Activated CD4-positive, alpha-beta T cell treated with anti-CD3 and anti-CD28 coated beads, Interleukin-10, Interleukin-2, amounts not matched to agents 100 ng/mL and 50 ng/mL, durations not matched to agents 16 hours and 8 hours (primary cell): Measurements from ENCODE around the gene SLC37A2.

ENCODE experiments used
- DNase-seq: peaks from one replicate; pipeline ENCODE4 v3.0.0-alpha.2; 2020

Gene SLC37A2

DNA sequence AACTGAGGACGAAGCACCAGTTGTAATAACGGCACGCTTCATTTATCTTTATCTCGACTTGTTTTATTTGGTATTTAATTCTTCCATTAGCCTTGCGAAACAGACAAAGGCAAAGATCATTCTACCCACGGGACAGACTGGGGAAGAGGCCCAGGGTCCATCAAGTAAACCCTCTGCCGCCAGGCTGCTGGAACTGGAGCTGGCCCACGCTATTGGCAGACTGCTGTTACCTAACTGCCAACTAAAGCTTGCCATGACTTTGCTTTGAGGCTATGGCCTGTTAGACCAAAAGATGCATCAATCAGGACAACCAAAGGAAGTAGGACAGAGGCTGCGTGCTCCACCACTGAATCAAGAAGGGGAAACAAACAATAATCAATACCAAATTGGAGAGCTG, 49.1 kb downstream of the SLC37A2 start:
- DNase-seq = no peak

DNA sequence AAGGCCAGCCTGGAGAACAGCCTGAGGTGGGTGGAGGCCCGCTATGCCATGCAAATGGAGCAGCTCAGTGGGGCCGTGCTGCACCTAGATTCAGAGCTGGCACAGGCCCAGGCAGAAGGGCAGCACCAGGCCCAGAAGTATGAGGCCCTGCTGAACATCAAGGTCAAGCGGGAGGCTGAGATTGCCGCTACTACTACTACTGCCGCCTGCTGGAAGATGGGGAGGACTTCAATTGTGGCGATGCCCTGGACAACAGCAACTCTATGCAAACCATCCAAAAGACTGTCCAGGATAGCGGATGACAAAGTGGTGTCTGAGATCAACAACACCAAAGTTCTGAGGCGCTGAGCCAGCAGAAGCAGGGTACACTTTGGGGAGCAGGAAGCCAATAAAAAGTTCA, 51.4 kb downstream of the SLC37A2 start:
- peak; percentile 4 for DNase-seq

- DNase-seq = no peak
Observed at GRCh38 chr11:125117429-125117828, 54.3 kb downstream of the SLC37A2 start.

DNA sequence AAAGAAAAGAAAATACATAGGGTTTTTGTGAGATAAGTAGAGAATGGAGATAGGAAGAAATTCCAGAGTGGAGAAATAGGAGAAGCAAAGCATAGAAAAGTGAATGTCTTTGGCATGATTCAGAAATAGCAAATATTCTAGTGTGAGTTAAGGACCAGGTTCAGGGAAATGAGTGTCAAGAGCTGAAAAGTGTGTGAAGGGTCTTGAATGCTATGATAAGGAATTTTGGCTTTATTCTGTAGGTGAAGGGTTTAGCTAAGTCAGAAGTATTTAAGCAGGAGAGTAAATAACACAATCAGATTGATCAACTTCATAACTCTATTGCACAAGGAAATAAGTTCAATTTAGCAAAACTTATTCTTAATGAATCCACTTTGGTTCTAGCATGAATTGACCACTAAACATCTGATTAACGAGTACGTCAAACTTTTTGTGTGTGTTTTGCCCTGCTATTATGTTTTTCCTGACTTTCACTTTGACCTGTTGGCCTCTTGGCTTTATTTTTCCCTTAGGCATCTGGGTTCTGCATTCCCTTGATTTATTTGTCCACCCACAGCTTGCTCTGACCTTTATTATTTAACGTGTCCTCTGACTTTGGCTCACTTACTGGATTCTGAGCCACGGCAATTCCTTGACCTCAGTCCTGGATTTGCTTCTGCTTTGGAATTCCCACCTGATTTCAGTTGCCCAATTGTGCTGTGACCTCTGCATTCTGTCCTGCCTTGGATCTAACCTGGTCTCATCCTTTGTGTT, 60.3 kb downstream of the SLC37A2 start:
- DNase-seq = no peak

DNA sequence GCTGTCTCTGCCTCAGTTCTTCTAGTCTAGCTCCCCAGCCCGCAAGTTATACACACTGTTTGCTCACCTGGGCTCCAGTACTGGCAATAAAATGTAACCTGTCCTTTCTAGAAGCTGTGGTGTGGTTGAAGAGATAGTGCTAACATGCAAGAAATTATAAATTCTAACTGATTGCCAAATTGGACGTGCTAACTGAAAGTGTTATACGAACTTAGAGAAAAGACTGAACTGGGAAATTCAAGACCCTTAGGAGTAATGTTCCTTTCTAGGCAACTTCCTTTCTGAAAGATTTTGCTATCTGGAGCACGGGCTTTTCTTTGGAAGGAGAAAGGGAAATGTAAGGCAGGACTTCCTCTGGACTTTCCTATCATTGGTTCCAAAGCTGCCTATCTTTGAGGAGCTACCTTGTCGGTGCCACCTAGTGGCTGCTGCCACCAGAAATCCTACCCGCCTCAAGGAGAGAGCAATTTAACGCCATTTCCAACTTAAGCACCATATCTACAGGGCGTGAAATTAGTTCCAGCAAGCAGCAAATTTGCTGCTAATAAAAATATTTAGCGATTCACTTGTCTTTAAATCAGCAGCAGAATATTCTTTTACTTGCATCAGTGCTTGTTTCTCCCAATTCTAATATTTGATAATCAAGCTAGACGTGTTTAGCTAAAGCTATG, 61.0 kb downstream of the SLC37A2 start:
- peak; percentile 44 for DNase-seq

DNA sequence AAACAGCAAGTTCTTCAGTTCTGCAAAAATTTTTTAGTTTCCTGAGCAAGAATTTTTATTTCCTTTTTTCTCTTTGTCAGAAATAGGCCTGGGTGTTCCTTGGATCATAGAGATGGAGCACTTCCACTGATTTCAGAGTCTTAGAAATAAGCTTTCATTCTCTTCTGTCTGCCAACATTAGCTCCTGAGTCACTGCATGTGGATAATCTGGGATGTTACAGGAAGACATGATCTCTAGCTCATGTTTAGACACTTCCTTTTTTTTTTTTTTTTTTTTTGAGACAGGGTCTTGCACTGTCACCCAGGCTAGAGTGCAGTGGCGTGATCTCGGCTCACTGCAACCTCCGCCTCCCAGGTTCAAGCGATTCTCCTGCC, 61.5 kb downstream of the SLC37A2 start:
- DNase-seq = no peak

- DNase-seq = no peak
Observed at GRCh38 chr11:125128450-125128849, 65.3 kb downstream of the SLC37A2 start.

DNA sequence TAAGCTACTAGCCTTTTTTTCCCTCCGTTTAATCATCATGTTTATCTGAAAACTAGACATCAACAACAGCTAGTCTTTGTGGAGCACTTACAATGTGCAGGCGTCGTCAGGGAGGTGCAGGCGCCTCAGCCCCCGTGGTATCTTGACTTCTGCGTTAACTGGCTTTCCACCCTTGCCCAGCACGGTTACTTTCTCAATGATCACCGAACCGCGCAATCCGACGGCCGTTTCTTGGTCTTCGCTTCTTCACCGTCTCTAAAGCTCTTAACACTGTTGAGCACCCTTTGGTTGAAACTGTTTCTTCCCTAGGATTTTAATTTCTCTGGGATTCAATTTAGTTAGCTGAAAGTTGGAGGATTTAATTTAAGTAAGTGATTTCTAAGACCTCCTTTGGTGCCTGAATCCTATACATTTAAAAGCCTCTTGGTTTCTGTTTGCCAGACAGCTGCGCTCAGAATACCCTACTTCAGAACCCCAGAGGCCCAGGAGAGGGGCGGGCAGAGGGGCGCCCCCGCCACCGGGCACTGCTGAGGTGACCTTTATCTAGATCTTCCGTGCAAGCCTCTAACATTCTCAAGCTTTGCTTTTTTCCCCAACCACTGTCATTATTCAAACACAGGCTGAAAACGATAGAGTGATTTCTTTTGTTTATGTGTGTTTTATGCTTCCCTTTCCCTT, 66.3 kb downstream of the SLC37A2 start:
- DNase-seq = no peak

- DNase-seq = no peak
Observed at GRCh38 chr11:125132071-125132470, 69.0 kb downstream of the SLC37A2 start.

DNA sequence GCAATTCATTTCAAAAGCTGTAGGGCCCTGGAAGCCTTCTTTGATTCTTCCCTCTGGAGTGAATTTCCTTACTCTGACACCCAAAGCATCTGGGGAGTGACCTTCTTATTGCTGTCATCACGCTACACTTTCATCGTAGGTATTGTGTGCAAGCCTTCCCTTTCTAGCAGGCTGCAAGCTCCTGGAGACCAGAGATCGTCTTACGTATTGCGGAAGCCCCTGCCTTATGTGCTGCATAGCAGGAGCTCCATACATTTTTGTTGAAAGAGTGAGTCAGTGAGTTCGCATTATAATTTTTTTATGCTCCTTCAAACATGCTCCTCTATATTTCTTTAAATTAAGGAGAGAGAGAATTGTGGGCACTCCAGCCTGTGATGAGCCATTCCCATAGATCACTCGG, 69.5 kb downstream of the SLC37A2 start:
- no peak for DNase-seq

GRCh38 chr11:125136001-125136400, 72.9 kb downstream of the SLC37A2 start:
- no peak for DNase-seq

GRCh38 chr11:125138966-125139365, 75.9 kb downstream of the SLC37A2 start:
- no peak for DNase-seq

DNA sequence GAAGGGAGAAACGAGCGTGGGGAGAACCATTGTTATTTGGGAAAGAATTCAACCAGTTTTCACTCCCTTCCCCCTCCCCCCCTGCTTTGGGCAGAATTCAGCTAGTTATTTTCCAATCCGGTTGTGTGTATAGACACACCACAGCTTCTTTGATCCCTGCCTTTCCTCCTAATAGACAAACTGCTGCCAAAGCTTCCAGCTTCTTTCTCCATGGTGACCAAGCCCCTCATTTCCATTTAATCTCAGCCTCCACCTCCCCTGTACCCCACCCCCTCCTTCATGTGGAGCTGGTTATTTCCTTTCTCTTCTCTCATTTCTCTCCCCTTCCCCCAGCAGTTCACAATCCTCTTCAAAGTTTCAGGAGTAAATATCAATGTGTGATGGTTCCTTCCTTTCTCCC, 76.7 kb downstream of the SLC37A2 start:
- no peak for DNase-seq
